Thymus (tissue), 11 donors: Measurements from ENCODE around the gene PARM1. TPM values are rescaled to one million over a fixed set of nuclear protein-coding genes. Genes with fewer than 3 reads are reported as not detected.

Source experiments
- DNase-seq, 9 donors: peaks; one replicate each; pipeline ENCODE4 v3.0.0-alpha.2; 2013; ENCODE audit warnings: low spot score in 9 of 9, low read depth in 6 of 9, missing footprints in 1 of 9
- H3K27ac ChIP-seq, 2 donors: one replicate each; pipeline ENCODE4 v1.5.1; 2013; ENCODE audit warnings: control low read depth in 1 of 2, low read depth in 1 of 2, low read length in 1 of 2, mild to moderate bottlenecking in 1 of 2, moderate library complexity in 1 of 2
- H3K27me3 ChIP-seq, 2 donors: one replicate each; pipeline ENCODE4 v1.5.1; 2013; ENCODE audit warnings: low read length in 1 of 2; ENCODE audit not compliant: control insufficient read depth in 2 of 2, insufficient read depth in 1 of 2
- H3K36me3 ChIP-seq, 2 donors: one replicate each; pipeline ENCODE4 v1.5.1; 2013; ENCODE audit warnings: low read length in 1 of 2, mild to moderate bottlenecking in 1 of 2, moderate library complexity in 1 of 2; ENCODE audit not compliant: control insufficient read depth in 2 of 2, insufficient read depth in 2 of 2
- H3K4me1 ChIP-seq, 2 donors: one replicate each; pipeline ENCODE4 v1.5.1; 2013; ENCODE audit warnings: low read length in 2 of 2; ENCODE audit not compliant: control insufficient read depth in 2 of 2, insufficient read depth in 2 of 2
- H3K4me3 ChIP-seq, 2 donors: one replicate each; pipeline ENCODE4 v1.5.1; 2013; ENCODE audit warnings: low read length in 2 of 2, control low read depth in 1 of 2, mild to moderate bottlenecking in 1 of 2
- H3K9me3 ChIP-seq, 2 donors: one replicate each; pipeline ENCODE4 v1.5.1; 2013; ENCODE audit warnings: low read length in 1 of 2, mild to moderate bottlenecking in 1 of 2; ENCODE audit not compliant: control insufficient read depth in 2 of 2, insufficient read depth in 1 of 2
- WGBS: extraction: QIAGEN DNeasy Blood & Tissue Kit; methylation state at CpG from one replicate; pipeline ENCODE4 v1.1.7; 2013; 5-methylcytosine and 5-hydroxymethylcytosine counted together
- polyA plus RNA-seq: library from polyadenylated mRNA; stranded (reverse); fragments of 200-250 nt; gene quantifications from one replicate; pipeline ENCODE4 v1.2.3, GENCODE V29; 2013
- total RNA-seq: library from RNA; stranded (reverse); fragments of 120-200 nt; gene quantifications from one replicate; pipeline ENCODE4 v1.2.4, GENCODE V29; 2013
- donor health status: healthy.

PARM1 gene
- total and polyA plus RNA-seq, 2 donors = 19.9 to 27.2 TPM

GRCh38 chr4:75040703-75041102, 107.8 kb downstream of the PARM1 start:
- Histone ChIP-seq H3K36me3 (no peaks in the 10 kb centered on the region), H3K4me3 (no peak overlapping the region), H3K27ac (no peak overlapping the region), H3K4me1 (no peaks in the 10 kb centered on the region), H3K9me3 (no peaks in the 10 kb centered on the region), H3K27me3 (no peaks in the 10 kb centered on the region)
- 76% methylated on average over 5 of the region's 5 CpGs for WGBS
- DNase-seq = no peak

- Histone ChIP-seq H3K27ac (no peak overlapping the region), H3K27me3 (no peaks in the 10 kb centered on the region), H3K4me3 (no peak overlapping the region), H3K9me3 (no peaks in the 10 kb centered on the region), H3K36me3 (no peaks in the 10 kb centered on the region), H3K4me1 (no peaks in the 10 kb centered on the region)
- 89% methylated on average over 2 of the region's 2 CpGs for WGBS
- DNase-seq = no peak
Measured at GRCh38 chr4:75042601-75043208, 109.8 kb downstream of the PARM1 start.

GRCh38 chr4:75046226-75046625, 113.3 kb downstream of the PARM1 start:
- H3K4me1 ChIP-seq = no peaks in the 10 kb centered on the region
- no peak for DNase-seq
- H3K36me3 ChIP-seq = no peaks in the 10 kb centered on the region
- no peak overlapping the region for H3K27ac ChIP-seq
- H3K4me3 ChIP-seq = no peak overlapping the region
- H3K27me3 ChIP-seq = no peaks in the 10 kb centered on the region
- WGBS = 93% methylated on average over 4 of the region's 4 CpGs
- H3K9me3 ChIP-seq = no peaks in the 10 kb centered on the region

DNA sequence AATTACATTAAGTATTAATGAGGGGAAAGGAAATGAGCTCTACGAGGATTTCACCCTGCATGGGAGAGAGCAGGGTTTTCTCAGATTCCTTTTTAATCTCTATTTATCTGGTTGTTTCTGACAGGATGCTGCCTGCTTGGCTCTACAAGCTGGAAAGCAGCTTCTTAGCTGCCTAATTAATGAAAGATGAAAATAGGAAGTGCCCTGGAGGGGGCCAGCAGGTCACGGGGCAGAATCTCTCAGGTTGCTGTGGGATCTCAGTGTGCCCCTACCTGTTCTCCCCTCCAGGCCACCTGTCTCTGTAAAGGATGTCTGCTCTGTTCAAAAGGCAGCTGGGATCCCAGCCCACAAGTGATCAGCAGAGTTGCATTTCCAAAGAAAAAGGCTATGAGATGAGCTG, 113.7 kb downstream of the PARM1 start:
- H3K27me3 ChIP-seq = no peaks in the 10 kb centered on the region
- H3K27ac ChIP-seq = no peak overlapping the region
- WGBS = 57% methylated on average over 2 of the region's 2 CpGs
- no peaks in the 10 kb centered on the region for H3K36me3 ChIP-seq
- no peak overlapping the region for H3K4me3 ChIP-seq
- no peaks in the 10 kb centered on the region for H3K9me3 ChIP-seq
- H3K4me1 ChIP-seq = no peaks in the 10 kb centered on the region
- no peak for DNase-seq

- WGBS = 82% methylated on average over 9 of the region's 9 CpGs
- H3K4me3 ChIP-seq = no peak overlapping the region
- DNase-seq = no peak
Measured at GRCh38 chr4:75048208-75048879, 115.4 kb downstream of the PARM1 start.

GRCh38 chr4:75051431-75051830, 118.5 kb downstream of the PARM1 start:
- no peaks in the 10 kb centered on the region for H3K9me3 ChIP-seq
- 91% methylated on average over 1 of the region's 1 CpG for WGBS
- no peak overlapping the region for H3K4me3 ChIP-seq
- H3K27me3 ChIP-seq = no peaks in the 10 kb centered on the region
- H3K4me1 ChIP-seq = no peaks in the 10 kb centered on the region
- no peaks in the 10 kb centered on the region for H3K36me3 ChIP-seq
- no peak for DNase-seq
- no peak overlapping the region for H3K27ac ChIP-seq

More at GRCh38 chr4:75048208-75048879, 115.4 kb downstream of the PARM1 start:
- Histone ChIP-seq H3K36me3 (no peaks in the 10 kb centered on the region), H3K27ac (no peak overlapping the region), H3K4me1 (no peaks in the 10 kb centered on the region), H3K9me3 (no peaks in the 10 kb centered on the region), H3K27me3 (no peaks in the 10 kb centered on the region)

GRCh38 chr4:75053352-75053751, 120.4 kb downstream of the PARM1 start:
- no peak overlapping the region for H3K4me3 ChIP-seq
- H3K36me3 ChIP-seq = no peaks in the 10 kb centered on the region
- no peaks in the 10 kb centered on the region for H3K27me3 ChIP-seq
- no peaks in the 10 kb centered on the region for H3K4me1 ChIP-seq
- no peak for DNase-seq
- H3K9me3 ChIP-seq = peaks cover 0 to 5% of the 10 kb centered on the region in 2 donors
- WGBS = 98% methylated on average over 1 of the region's 1 CpG
- H3K27ac ChIP-seq = no peak overlapping the region

DNA sequence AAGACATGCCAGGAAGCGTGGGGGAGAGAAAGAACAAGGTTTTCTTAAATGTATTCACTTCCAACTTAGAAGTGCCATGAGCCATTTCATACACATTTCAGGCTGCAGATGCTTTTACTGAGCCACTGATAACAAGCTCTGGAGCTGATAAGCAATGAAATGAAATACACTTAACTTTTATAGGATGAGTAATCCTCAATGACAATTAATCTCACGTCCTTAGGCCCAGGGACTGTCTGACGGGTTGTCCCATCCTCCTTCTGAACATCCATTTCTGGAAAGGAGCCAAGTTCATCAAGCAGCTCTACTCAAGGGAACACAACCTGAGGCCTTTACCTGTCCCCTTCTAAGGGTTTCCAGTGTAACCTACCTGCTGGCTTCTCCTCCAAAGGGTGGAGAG, 121.2 kb downstream of the PARM1 start:
- peaks cover 0 to 5% of the 10 kb centered on the region in 2 donors for H3K9me3 ChIP-seq
- H3K4me1 ChIP-seq = no peaks in the 10 kb centered on the region
- whole genome bisulfite sequencing = 87% methylated on average over 3 of the region's 3 CpGs
- H3K27me3 ChIP-seq = no peaks in the 10 kb centered on the region
- no peak for DNase-seq
- H3K36me3 ChIP-seq = no peaks in the 10 kb centered on the region
- no peak overlapping the region for H3K27ac ChIP-seq
- H3K4me3 ChIP-seq = no peak overlapping the region

GRCh38 chr4:75056277-75056676, 123.4 kb downstream of the PARM1 start:
- no peaks in the 10 kb centered on the region for H3K36me3 ChIP-seq
- H3K9me3 ChIP-seq = peaks cover 0 to 5% of the 10 kb centered on the region in 2 donors
- H3K27me3 ChIP-seq = no peaks in the 10 kb centered on the region
- no peak overlapping the region for H3K4me3 ChIP-seq
- H3K4me1 ChIP-seq = no peaks in the 10 kb centered on the region
- no peak for DNase-seq
- no peak overlapping the region for H3K27ac ChIP-seq
- 85% methylated on average over 4 of the region's 4 CpGs for WGBS
